Fibroblast of pulmonary artery (primary cell): ENCODE measurements around the gene PPY.

Experiments
- DNase-seq: peaks from one replicate; pipeline ENCODE4 v3.0.0-alpha.2; 2010; ENCODE audit warnings: low read depth
- H3K4me3 ChIP-seq: replicated peaks from 2 replicates; pipeline ENCODE4 v1.5.1; 2011; ENCODE audit warnings: low read depth, mild to moderate bottlenecking, control low read depth, low read length, moderate library complexity
- TF ChIP-seq, protein P1 (sequence below): IDR thresholded peaks from 2 replicates; pipeline ENCODE4 v1.5.1; 2011; ENCODE audit warnings: mild to moderate bottlenecking, control low read depth, low read length, inconsistent platforms; ENCODE audit errors: missing control alignments

The PPY gene

DNA sequence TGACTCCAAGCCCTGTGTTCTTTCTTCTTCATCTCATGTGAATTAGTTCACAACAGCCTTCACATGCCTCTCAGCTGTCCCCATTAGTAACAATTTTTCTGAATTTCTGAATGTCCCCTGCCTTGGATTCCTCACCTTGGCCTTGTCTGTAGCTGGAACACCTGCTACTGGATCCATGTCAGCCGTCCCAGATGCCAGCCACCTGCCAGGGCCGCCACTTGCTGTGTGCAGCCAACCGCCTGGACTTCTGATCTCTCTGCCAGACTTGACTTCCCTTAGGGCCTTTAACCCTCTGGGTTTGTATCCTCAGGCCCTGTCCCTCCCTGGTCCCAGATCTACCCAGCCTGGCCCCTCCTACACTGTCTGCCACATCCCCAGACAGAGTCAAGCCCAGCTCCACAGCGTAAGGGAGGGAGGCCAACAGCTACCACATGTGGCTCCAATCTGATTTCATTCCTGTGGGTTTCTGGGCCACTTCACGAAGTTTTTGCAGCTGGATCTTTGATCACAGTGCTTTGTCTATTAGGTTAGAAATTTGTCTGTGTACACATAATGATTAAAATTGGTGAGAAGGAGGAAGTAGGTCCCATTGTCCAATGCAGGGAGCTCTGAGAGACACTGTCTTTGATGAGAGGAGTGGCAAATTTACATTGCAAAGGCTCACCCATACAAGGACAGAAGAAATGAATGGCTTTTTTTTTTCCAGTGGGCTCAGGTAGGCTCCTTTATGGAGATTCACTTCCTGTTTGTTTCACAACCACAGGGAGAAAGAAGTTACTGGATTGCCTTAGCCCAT is 50.2 kb downstream of the PPY start:
- TF ChIP-seq, protein P1, sequence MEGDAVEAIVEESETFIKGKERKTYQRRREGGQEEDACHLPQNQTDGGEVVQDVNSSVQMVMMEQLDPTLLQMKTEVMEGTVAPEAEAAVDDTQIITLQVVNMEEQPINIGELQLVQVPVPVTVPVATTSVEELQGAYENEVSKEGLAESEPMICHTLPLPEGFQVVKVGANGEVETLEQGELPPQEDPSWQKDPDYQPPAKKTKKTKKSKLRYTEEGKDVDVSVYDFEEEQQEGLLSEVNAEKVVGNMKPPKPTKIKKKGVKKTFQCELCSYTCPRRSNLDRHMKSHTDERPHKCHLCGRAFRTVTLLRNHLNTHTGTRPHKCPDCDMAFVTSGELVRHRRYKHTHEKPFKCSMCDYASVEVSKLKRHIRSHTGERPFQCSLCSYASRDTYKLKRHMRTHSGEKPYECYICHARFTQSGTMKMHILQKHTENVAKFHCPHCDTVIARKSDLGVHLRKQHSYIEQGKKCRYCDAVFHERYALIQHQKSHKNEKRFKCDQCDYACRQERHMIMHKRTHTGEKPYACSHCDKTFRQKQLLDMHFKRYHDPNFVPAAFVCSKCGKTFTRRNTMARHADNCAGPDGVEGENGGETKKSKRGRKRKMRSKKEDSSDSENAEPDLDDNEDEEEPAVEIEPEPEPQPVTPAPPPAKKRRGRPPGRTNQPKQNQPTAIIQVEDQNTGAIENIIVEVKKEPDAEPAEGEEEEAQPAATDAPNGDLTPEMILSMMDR: no peak
- H3K4me3 ChIP-seq: no peak overlapping the region
- DNase-seq: no peak
